Activated effector memory CD4-positive, alpha-beta T cell treated with Interleukin-2 at 50 U/mL for 16 hours (primary cell): ENCODE measurements around the gene ELL2.
"Not testable (repeated sequence)": the region's sequence is repeated elsewhere in the genome, so short reads cannot be mapped to it uniquely, and the experiment has no call there.

Experiments
- DNase-seq: peaks from one replicate; pipeline ENCODE4 v3.0.0-alpha.2; 2020

ELL2 gene

DNA sequence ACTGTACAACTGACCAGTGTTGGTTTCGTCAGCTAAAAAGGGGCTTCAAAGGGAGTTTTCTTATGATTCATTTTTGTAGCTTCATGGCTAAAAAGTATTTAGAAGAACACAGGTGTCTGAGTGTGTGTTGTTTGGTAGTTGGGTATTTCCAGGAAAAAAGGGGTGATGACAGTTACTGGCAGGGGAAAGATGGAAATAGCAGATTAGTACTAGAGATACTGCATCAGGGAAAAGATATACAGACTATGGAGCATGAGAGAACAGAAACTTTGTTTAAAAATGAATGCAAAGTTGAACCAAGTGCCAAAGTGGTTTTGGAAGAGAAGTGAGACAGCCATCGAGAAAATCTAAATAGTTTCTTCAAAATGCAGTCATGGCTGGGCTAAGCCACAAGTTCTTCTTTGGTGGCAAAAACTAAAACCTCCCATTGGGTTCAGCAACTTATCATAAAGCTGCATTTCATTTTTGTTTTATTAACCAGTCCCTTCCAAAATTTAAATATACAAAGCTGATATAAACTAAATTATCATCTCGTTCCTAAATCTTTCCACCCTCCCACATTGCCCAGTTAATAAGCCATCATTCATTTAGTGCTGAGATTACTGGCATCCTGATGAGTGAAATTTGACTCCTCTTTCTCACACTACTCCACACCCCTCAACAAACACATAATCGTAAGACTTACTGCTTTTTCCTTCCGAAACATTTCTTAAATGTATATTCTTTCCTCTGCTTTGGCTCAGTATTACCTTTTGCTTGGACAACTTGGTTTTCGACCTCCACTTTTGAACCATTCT is 33.5 kb downstream of the ELL2 start:
- no peak for DNase-seq

DNA sequence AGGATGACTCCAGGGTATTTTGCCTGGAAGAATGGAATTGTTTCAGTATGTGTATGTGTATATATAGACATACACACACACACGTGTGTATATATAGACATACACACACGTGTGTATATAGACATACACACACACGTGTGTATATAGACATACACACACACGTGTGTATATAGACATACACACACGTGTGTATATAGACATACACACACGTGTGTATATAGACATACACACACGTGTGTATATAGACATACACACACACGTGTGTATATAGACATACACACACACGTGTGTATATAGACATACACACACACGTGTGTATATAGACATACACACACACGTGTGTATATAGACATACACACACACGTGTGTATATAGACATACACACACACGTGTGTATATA is 34.4 kb downstream of the ELL2 start:
- not testable (repeated sequence) for DNase-seq

DNA sequence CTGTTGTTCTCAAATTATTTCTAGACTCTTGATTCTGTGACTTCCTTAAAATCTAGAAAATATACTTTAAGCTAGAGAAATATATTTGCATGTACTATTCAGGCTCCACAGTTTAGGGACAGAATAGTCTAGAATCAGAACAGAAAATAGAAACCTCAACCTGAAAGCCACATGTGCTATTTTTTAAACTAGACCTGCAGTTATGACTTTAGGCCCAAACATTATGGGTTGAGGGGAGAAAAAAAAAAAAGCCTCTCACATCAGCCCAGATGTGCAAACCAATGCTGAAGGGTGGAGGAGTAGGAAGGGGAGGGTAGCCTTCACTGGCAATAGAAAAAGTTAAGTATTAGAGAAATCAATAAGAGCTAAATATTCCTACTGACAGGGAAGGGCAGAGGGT is 35.7 kb downstream of the ELL2 start:
- DNase-seq: no peak

DNA sequence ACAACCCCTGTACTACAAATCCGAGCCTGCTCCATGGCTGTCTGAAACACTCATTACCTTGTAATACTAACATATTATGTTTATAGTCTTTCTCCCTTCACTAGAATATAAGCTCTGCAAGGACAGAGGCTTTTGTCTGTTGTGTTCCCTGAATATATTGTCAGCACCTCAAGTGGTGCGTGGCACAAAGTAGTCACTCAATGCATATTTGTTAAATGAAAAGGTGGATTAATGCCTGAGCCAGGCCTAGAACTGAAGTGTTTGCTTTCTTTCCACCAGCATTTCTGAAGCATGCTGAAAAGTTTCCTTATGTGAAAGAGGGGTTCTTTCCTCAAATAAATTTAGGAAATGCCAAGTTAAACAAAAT is 36.3 kb downstream of the ELL2 start:
- DNase-seq: no peak

DNA sequence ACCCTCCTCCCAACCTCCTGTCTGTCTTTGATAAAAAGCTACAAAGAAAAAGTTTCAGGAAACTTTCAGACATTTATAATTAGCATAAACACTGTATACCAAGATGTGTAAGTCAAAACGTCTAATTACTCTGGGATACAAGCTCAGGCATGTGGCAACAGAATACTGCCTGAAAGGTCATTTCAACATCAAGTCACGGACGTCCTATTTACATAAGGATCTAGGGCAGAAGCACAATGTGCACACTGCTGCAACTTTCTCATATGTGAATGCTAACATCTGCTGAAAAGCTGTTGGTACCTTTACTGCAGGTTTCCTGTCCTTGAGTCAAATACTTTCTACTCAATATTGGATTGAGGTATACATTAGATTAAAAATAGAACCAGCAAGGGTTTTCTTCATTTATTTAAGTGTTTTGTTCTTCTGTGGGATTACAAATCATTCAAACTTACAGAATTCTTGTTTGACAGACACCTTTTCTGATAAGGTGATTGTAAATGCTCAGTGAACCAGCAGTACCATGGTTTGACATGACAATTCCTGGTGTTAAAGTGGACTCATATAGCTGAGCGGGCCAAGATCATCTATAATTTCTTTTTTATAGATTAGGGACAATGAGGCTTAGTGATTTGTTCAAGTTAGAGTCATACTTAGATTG is 36.8 kb downstream of the ELL2 start:
- no peak for DNase-seq

DNA sequence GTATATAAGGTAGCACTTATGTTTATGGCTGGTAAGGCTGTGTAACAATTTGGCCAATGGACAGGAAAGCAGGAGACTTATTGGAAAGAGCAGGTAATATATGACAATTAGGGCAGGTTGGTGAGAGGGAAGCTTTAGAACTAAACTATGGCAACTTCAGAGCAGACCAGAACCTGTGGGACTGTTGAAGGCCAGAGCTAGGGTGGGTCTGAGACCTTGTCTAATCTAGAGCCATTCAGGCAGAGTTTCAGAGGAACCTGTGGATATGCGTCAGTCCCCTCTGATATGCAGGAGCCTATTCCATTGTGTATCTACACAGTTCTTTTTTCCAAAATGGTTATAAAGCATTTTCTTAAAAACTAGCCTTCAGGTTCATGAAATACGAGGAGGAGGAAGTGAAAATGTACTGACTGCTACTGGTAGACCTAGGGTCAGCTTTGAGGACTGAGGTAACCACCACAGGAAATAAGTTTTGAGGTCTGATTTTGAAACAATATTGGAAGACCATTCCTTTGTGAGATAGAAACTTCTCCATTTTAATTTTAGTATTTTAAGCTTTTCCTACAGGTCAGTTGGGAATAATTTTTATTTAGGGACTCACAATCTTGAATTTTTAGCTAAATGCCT is 37.6 kb downstream of the ELL2 start:
- DNase-seq: no peak

DNA sequence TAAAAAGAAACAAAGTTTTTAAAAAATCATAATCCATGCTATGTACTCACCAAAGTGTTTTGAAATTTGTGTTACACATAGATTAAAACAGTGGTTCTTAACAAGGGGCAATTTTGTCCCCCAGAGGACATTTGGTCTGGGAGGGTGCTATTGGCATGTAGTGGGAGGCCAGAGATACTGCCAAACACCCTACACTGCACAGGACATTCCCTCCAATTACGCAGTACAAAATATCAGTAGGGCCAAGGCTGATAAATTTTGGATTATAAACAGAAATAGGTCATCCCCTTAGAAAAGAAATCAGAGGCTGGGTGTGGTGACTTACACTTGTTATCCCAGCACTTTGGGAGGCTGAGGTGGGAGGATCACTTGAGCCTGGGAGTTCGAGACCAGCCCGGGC is 38.9 kb downstream of the ELL2 start:
- DNase-seq: no peak

DNA sequence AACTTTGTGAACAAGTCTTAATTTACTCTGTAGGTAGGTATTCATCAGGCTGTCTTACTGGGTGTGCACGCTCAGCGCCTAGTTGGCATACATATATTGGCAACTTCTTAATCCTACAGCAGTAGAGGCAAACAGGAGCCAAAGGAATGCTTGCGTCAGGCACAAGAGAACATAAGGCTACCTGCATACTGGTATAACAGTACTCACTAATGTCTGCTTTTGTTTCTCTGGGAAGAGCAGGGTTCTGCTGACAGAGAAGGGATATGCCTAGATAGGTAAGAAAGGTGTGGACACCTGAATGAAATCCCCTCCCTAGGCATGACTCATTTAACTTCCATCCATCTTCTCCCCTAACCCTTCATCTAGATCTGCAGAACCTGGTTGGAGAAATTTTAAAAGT is 40.1 kb downstream of the ELL2 start:
- no peak for DNase-seq

DNA sequence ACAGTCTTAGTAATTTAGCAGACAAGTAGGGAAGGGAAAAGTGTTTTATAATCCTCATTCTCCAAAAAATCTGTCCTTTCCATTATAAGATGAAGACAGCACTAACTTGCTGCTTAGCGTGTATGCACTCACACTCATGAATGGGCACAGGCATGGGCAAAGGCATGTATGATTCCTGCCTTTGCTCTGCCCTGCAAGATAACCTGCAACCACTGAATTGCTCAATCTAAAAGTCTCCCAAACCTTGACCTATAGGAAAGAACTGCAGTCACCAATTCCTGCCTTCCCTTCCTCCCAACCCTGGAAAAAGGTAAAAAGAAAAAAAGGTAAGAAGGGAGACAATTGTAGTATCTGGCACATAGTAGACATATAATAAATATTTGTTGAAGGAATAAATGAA is 40.8 kb downstream of the ELL2 start:
- no peak for DNase-seq

DNA sequence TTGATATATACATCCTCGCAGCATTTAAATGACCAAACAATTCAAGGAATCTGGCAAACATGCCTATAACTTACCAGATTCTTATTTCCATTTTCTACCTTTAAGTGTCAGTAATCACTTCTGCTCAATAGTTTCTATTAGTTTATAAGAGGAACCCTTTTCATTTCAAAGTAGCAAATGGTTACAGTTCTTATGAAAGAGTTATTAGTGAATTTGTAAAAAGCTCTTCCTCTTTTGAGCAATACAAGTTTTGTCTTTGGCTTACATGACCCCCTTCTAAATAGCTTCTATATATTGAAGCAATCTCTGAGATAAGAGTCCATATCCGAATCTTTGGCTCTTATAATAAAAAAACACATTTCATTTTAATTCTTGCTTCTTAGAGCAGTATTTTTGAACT is 42.0 kb downstream of the ELL2 start:
- DNase-seq: no peak

DNA sequence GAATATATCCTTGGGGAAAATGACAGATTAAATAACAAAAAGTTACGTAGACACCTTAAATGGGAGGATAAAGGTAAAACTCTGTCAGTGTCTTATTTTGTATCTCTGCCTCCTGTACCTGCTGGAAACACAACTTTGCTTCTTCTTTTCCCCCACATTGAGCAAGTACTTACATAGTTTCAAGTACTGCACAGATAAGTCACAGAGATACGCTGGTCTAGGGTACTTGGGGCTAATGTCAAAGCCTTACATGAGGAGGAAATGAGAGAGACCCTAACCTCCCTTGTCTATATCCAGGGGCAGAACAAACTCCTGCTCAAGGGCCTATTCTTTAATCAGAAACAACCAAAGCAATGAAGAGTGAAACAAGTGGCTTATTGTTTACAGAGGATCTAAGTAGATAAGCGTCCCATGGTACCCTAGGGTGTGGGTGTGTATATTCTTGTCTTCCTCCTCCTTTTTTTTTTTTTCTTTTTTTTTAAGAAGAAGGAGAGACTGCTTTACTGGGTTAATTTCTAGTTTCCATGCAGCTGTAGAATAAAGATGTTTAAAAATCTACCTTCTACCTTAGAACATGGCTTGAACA is 43.1 kb downstream of the ELL2 start:
- DNase-seq: no peak

DNA sequence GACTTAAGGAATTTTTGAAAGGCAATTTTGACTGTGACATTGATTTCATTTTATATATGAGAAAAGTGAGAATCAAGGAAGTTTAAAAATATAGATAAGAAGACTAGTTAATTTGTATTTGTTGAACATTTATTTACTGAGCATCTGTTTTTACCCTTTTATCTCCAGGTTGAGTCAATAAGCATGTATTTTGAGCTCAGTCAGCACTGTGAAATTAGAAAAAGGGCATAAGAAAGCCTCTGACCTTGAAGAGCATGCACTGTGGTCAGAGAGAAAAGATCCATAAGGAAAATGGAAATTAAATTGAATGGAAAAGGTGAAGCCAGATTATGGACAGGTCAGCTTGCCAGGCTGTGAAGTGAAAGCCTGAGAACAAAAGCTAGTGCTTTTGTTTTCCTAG is 44.4 kb downstream of the ELL2 start:
- DNase-seq: no peak

DNA sequence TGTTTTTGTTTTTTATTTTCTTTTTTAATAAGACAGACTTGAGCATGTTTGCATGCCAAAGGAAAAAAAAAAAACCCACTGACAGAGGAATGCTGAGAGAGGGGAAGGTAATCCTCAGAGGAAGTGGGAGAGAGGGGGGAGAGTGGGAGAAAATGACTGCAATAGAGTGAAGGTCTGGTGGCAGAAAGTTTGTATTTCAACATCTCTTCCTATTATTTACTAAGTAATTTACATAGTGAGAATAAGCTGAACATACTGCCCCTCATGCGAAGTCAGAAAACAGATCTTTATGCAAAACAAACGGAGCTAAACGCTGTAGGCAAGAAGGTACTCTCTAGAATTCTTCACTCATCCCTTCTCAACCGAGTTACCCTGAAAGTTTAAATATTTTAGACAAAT is 45.0 kb downstream of the ELL2 start:
- DNase-seq: no peak

DNA sequence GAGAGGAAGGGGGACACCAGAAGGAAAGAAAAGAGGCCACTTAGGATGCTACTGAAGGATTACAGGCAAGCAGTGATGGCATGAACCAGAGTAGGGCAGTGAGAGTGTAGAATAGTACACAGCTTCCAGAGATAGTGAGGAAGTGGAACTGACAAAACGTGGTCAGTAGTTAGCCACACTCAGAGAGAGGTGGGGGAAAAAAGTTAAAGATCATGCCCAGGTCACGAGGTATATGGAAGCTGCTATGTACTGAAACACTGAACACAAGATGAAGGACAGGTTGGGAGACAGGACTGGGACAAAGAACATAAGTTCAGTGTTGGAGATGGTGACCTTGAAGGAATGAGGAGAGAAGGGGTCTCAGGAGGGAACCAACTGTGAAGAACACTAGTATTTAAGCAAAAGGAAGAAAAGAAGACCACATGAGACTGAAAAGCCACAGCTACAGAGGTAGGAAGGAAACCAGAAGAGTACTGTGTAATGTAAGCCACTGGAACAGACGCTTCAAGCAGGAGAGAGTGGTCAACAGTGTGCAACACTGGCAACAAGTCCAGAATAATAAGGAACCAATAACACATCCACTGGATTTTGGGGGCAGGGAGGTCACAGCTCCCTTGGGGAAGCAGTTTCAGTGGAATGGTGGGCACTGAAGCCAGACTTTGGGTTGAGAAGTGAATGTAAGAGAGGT is 45.5 kb downstream of the ELL2 start:
- no peak for DNase-seq

DNA sequence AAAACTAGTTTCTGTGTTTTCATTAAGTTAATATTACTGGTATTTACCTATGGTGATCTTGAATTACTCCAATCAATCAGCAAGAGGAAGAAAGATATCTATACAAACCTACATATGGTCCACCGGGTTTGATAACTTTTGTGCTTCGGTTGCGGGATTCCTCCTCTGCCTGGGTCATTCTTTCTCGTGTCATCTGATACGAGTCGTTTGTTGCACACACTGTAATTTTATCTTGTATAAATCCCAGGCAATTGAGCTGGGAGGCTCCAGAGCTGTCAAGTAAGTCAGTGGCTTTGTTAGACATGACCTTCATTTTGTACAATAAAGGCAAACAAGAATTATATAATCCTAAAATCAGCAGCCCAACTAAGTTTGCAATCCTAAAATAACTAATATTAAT is 48.0 kb downstream of the ELL2 start:
- no peak for DNase-seq

DNA sequence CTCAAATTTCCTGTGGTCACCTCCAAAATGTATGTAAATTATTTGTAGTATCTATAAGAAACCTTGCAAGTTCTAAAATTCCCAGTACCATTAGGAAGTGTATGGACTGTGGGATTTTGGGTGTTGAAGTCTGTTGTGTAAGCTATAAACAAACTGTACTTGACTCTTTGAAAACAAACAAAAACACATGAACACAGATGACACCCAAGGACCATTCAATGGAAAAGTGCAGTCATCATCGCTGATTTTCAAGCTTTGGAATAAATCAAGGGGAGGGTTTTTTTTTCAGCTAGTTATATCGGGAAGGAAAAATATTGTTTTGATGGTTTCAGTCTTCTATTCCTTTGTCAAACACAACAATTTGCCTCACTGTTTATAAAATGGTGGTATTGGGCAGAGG is 49.6 kb downstream of the ELL2 start:
- DNase-seq: no peak

DNA sequence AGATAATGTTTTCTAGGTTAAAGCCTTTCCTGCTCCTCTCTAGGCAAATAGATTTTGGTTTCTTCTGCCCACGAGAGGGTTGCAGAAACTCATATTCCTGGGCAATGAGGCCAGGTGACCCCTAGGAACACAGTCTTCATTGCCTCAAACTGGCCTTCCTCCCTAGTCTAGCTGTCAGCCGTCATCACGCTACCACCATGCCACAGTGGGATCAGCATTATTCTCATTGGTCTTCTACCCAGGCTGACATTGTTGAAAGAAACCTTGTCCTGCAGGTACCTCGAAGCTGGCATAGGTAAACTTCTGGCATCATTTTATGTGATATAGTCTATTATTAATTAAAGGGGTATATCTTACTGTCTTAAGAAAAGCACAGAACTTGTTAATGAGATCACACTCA is 51.1 kb downstream of the ELL2 start:
- DNase-seq: no peak

DNA sequence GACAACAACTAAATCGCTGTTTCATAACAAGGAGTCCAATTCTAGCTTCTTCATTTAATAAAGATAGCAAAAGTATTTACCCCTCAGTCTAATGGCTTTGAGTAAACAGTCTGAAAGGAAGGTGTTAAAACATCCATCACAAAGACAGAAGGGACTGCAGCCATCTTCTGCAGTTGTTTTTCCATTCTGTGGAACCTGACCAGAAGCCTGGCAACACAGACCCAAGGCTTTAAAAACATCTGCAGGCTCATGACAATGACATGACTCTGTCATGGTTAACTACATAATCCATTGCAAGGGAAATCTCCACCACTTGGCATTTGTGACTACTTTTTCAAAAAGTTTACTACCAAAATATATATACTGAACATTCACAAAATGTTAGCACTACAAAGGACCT is 51.9 kb downstream of the ELL2 start:
- no peak for DNase-seq

DNA sequence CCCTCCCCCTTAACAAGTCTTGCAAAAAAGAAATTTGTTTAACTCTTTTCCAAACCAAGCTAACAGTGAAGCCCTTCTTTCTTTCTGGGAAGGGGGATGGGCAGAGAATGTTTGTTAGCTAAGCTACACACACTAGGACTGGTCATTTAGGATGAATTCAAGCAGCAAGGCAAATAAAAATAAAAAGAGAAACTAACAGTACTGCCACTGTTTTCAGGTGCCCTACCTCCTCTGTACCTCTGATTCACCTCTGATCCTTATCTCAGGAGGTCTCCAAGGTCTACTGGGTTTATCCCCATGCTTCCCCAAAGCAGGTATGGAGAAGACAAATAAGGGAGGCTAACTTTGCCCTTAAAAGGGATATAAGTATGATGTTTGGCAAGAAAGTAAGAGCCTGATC is 52.9 kb downstream of the ELL2 start:
- no peak for DNase-seq

DNA sequence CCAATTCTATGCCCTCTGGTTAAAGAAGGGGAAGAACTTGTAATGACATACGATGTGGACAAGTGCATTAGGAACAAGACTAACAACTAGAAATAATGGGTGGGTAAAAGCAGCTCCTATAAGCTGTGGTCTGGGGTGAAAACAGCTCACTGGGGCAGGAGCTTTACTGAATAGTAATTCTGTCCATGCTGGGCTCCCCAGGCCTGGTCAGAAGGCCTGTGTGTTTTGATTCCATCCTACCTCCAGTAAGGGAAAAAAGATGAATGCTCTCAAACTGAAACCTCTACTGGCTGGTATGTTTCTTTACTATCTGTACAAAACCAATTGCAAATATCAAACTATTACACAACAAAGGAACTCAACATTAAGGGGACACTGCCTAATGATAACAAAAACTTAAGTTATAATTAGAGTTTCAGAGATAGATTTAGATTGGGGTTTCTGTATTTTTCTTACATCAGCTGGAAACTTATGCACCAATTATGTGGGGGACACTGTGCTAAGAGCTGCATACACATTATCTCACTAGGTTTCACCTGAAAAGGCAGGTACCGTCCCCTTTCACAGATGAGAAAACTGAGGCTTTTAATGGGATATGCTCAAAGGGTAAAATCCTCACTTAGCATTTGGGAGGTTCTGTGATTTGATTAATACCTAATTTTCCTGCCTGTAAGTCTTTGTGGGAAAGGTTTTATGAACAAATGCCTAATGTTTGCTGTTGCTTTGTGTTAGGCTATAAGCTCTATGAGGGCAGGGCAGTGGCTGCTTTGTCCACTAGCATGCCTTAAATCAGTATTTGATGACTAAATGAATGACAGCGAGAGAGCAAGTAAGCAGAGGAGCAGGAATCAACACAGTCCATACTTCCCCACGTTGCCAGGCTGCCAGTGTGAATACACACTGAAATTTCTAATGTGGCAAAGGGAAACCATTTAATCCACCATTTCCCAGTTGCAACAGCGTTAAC is 53.6 kb downstream of the ELL2 start:
- DNase-seq: no peak

DNA sequence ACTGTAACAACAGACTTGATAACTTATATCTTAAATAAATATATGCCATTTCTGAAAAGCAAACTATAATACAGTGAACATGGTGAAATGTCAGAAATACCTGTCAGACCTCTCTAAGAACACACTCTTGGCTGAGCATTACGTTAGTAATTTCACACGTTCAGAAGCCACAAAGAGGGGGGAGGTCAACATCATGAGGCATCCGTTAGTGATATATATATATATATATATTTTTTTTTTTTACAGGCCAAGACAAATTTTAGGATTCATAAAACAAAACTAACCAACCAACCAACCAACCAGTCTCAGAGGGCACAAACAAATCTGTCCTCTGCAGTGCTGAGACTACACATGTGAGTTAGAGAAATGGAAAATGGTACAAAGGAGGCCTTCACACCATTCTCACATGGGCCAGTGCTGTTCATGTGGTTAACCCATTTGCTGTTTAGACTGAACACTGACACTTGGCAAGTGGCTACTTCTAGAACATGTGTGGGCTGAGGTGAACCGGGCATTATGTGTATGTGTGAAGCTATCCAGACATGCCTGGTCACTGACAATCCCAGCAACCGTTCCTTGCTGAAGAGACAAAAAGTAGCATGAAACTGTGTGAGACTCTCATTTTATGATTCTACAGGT is 54.5 kb downstream of the ELL2 start:
- DNase-seq: no peak

DNA sequence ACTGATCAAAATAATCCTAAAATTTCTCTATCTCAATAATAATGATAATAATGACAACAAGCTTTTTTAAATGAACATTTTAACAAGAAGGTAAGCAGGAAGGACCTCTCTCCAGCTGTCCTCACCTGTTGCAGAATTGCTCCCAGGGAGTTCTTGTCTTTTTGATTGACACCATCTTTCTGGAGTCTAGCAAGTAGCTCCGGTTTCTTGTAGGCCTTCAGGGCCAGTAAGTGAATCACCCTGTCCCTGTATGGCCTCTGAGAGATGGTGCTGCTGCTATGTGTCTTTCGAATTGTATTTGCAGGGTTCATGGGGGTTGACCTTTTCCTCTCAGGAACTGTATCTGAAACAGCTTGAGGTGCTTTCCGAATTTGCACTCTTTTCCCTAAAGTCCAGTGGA is 55.3 kb downstream of the ELL2 start:
- DNase-seq: not testable (repeated sequence)
